GM10847 (cell line): ENCODE results near the gene SLC9A9.

Experiments used
- POLR2A ChIP-seq: IDR thresholded peaks from 2 replicates; pipeline ENCODE4 v1.6.1; 2011; ENCODE audit not compliant: insufficient read length; ENCODE audit errors: extremely low read depth

SLC9A9 gene

DNA sequence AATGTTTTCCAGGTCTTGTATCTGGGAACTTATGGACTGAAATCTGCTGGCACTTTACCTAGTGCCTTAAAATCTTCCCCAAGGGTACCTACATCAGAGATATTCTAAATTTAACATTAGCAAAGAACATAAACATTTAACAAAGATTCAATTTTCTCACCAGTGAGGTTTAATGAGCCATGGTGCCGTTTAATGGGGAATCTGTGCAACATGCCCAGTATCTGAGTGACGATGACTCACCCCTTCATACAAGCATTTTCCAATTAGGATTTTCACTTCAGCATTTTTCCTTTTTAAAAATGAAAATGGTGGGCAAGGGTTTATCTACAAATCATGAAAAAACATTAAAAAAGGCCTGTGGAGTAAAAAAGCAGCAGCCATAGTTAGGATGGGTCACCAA, 189.4 kb downstream of the SLC9A9 start:
- no peak for TF ChIP-seq POLR2A

DNA sequence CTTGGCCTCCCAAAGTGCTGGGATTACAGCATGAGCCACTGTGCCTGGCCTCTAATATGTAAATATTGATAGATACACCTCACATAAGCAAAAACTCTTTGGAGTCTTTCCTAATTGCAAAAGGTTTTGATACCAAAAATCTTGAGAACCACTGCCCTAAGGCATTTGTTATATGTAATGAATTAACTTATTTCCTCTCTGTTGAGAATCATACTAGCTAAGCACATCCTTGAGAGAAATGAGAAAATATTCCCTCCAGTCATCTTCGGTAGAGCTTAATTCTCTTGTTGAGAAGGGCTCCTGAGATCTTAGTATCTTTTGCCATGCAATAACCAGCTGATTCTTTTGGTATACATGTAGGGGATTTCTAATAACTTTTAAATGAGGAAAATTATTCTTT, 190.2 kb downstream of the SLC9A9 start:
- no peak for TF ChIP-seq POLR2A

DNA sequence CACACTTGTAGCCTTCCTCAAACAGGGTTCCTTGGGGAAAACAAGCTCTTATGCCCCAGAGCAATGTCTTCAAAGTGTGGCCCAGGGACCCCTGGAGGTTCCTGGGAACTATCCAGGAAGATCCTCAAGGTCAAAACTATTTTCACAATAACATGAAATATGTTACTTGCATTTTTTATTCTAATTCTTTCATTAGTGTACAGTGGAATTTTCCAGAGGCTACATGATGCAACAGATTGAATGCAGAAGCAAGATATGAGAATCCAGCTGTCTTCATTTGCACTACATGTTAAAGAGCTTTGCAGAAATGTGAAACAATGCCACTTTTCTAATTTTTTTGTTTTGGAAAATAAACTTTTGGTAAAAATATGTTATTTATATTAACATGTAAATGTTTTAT, 190.9 kb downstream of the SLC9A9 start:
- TF ChIP-seq POLR2A: no peak

DNA sequence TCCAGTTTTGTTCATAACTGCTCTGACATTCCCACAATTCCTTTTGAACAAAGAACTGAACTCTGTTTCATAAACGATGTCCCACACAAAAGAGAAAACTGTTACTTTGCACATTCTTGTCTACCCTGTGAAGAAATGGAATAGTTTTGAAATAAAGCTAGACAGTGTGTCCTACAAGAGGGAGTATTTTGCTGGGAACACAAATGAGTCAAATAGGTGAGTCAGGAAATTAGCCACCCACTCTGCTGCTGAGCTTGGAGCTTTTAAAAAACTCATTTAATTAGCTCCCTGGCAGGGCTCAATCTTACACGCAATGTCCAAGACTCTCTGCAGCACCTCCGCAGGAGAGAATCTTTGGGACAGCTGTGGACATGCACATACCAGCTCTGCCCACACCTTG, 193.4 kb downstream of the SLC9A9 start:
- no peak for TF ChIP-seq POLR2A

- TF ChIP-seq POLR2A: no peak
Measured at GRCh38 chr3:143653935-143654334, 194.3 kb downstream of the SLC9A9 start.

- TF ChIP-seq POLR2A: no peak
Measured at GRCh38 chr3:143653493-143653892, 194.8 kb downstream of the SLC9A9 start.

DNA sequence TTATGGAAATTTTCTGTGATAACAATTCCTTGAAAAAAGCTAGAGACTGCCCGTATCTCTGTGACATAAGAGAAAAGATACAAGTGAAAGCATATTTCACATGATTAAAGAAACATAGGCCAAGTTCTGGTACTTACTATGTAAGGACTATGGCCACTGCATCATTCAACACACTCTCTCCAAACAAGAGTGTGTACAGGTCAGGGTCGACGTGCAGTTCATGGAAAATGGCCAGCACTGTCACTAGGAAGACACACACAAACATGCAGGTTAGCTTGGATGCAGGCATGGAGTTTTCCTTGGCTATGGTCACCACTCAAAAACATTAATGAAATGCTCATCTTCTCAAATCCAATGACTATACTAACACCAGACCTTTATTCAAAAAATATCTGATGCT, 196.2 kb downstream of the SLC9A9 start:
- no peak for TF ChIP-seq POLR2A

DNA sequence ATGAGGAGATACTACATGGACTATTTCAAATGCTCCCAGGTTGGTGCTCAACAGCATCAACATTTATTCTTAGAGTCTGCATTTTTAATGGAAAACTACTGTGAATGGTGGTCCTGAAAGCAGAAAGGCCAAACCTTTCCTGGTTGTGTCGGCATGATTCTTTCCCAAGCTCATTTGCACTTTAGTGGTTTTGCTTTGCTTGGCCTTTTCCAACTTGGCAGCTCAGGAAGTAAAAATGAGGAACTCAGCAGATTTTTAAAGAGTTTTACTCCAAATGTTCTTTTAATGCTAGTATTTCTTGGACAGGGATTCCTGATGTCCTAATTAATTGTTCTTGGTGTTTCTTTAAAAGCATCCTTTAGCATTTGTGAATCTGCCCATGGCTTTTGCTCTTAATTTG, 197.4 kb downstream of the SLC9A9 start:
- TF ChIP-seq POLR2A: no peak

DNA sequence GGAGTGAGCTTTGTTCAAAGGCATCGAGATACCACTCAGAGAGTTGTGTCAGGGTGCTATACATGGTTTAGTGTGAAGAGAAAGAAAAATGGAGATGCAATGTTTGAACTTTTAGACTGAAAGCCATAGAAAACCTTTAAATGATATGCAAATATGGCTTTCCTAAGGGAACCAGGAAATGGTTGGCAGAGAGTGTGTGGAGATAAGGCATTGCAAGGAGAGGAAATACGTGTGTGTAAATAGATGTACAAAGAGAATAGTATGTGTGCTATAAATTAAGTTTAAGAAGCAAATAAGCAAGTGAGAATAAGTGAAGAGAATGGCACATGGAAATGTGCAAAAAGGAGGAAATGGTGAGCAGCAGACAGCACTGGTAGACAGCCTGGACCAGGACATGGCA, 198.1 kb downstream of the SLC9A9 start:
- no peak for TF ChIP-seq POLR2A

GRCh38 chr3:143648708-143649107, 199.6 kb downstream of the SLC9A9 start:
- TF ChIP-seq POLR2A: no peak

DNA sequence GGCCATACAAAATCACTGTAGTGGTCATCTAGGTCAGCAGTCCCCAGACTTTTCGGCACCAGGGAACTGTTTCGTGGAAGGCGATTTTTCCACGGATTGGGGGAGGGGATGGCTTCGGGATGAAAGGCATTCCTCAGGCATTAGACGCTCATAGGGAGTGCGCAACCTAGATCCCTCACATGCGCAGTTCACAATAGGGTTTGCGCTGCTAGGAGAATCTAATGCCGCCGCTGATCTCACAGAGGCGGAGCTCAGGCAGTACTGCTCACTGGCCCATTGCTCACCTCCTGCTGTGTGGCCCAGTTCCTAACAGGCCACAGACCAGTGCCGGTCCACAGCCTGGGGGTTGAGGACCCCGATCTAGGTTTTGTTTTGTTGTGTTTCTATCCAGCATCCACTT, 200.1 kb downstream of the SLC9A9 start:
- TF ChIP-seq POLR2A: no peak

DNA sequence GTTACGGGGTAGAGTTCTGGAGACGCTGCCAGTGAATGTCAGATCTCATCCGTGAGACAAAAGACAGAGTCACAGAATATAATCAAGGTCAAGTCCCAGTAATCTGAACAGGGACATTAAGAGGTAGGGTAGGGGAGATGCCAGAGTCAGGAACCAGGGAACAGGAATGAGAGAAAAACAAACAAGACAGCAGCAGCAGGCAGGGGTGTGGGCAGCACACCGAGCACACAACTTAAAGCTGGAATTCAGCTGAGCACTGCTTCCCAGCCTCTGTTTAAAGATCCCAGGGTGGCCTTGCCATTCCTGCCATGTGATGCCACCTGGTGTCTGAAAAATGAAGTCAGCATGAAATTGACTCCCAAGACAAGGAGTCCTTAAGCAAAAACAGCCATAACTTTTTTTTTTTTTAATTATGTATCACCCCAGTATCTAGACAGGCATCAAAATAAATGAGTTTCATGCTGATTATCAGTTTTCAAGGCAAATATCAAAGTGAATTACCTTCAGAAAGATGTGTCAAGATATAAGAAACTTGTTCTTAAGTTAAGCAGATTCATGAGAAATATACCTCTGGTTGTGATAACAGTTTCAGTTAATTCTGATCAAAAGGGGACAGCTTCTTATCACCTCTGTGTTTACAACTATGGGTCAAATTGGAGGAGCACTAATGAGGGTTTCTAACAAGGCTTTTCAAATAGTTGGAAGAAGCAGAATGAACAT, 203.7 kb downstream of the SLC9A9 start:
- no peak for TF ChIP-seq POLR2A

DNA sequence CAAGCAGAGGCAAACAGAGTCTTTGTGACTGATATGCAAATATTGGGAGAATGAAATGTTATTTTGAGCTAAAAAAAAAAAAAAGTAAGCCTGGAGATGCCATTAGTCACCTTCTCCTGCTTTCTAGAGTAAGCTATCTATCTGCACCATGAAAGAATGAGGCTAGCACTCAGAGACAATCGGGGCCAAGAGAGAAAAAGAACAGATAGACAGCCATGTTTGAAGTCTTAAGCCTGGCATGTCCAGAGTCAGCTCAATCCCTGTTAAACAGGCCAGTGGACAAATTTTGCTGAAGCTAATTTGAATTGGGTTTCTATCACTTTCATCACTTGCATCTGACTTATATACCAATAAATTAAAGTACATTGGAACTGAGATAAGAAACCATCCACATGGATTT, 204.4 kb downstream of the SLC9A9 start:
- TF ChIP-seq POLR2A: no peak

GRCh38 chr3:143640774-143641173, 207.5 kb downstream of the SLC9A9 start:
- no peak for TF ChIP-seq POLR2A

DNA sequence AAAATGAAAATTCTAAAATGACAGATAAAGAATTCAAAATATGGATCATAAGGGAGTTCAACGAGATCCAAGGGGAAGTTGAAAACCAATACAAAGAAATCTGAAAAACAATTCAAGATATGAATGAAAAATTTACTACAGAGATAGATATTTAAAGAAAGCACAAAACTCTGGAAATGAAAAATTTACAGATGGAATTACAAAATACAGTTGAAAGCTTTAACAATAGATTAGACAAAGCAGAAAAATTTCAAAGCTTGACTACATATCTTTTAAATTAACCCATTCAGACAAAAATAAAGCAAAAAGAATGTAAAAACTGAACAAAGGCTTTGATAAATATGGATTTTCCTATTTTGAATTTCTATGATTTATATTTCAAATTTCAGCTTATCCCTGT, 211.1 kb downstream of the SLC9A9 start:
- TF ChIP-seq POLR2A: no peak

GRCh38 chr3:143634991-143635390, 213.3 kb downstream of the SLC9A9 start:
- TF ChIP-seq POLR2A: no peak

DNA sequence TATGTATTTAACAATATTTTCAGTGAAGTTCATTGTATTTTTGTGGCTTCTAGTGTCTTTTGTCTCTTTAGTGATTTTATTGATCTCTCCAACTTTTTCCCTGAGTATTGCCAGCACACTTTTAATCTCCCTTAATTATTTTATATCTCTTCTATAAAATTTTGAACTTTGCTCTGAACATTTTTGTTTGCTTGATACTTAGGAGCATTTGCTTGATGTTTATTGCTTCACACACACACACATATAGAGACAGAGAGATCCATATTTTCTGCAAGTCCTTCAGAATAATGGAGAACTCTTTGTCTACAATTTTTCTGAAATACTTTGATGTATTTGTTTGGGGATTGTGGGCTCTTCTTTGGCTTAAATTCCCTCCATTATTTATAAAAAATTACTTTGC, 213.8 kb downstream of the SLC9A9 start:
- no peak for TF ChIP-seq POLR2A
